Activated CD4-positive, alpha-beta T cell treated with anti-CD3 and anti-CD28 coated beads, Interleukin-2, Interleukin-6, amounts not matched to agents 100 ng/mL and 50 ng/mL, durations not matched to agents 16 hours and 8 hours (primary cell): ENCODE measurements around the gene RPA3.

Source experiments
- DNase-seq: peaks from one replicate; pipeline ENCODE4 v3.0.0-alpha.2; 2020

Gene RPA3

GRCh38 chr7:7651479-7651878 lies 66.9 kb downstream of the RPA3 start:
- DNase-seq, result no peak

GRCh38 chr7:7650682-7651206 lies 67.7 kb downstream of the RPA3 start:
- DNase-seq, result no peak

- DNase-seq, result no peak
Observed at GRCh38 chr7:7647495-7648036, 70.8 kb downstream of the RPA3 start.

- DNase-seq, result no peak
Observed at GRCh38 chr7:7642081-7642480, 76.3 kb downstream of the RPA3 start.

GRCh38 chr7:7641129-7641663 lies 77.2 kb downstream of the RPA3 start:
- DNase-seq, result no peak

- DNase-seq, result peak; percentile 99
Observed at GRCh38 chr7:7640221-7641128, 77.9 kb downstream of the RPA3 start, which contains the start of gene UMAD1. UMAD1 (plus strand) TSS chr7:7640752; CDS start chr7:7673372, 32,620 bp downstream.

GRCh38 chr7:7639847-7640220 lies 78.6 kb downstream of the RPA3 start:
- peak; percentile 67 for DNase-seq

GRCh38 chr7:7639421-7639820 lies 79.0 kb downstream of the RPA3 start:
- no peak for DNase-seq

- no peak for DNase-seq
Observed at GRCh38 chr7:7630626-7631329, 87.6 kb downstream of the RPA3 start.

- DNase-seq, result no peak
Observed at GRCh38 chr7:7628476-7628875, 89.9 kb downstream of the RPA3 start.

- no peak for DNase-seq
Observed at GRCh38 chr7:7620644-7621210, 97.7 kb downstream of the RPA3 start.

GRCh38 chr7:7620236-7620635 lies 98.2 kb downstream of the RPA3 start:
- no peak for DNase-seq

- no peak for DNase-seq
Observed at GRCh38 chr7:7618410-7618809, 100.0 kb downstream of the RPA3 start.

- DNase-seq, result no peak
Observed at GRCh38 chr7:7617550-7617949, 100.9 kb downstream of the RPA3 start.

- no peak for DNase-seq
Observed at GRCh38 chr7:7614018-7614741, 104.2 kb downstream of the RPA3 start.

GRCh38 chr7:7613210-7613609 lies 105.2 kb downstream of the RPA3 start:
- no peak for DNase-seq

GRCh38 chr7:7612519-7612918 lies 105.9 kb downstream of the RPA3 start:
- no peak for DNase-seq

GRCh38 chr7:7609330-7609729 lies 109.1 kb downstream of the RPA3 start:
- DNase-seq, result no peak

- no peak for DNase-seq
Observed at GRCh38 chr7:7607010-7607409, 111.4 kb downstream of the RPA3 start.

GRCh38 chr7:7596176-7596575 lies 122.2 kb downstream of the RPA3 start:
- peak; percentile 21 for DNase-seq

- DNase-seq, result no peak
Observed at GRCh38 chr7:7595451-7595850, 123.0 kb downstream of the RPA3 start.
